Measurements from ENCODE around the gene TMX1. TPM values are rescaled to one million over a fixed set of nuclear protein-coding genes. Genes with fewer than 3 reads are reported as not detected.

Gene TMX1
- total RNA-seq, 2 donors from 2014 or later, result 8.9 to 11.7 TPM

GRCh38 chr14:51246032-51246431 lies 6.0 kb downstream of the TMX1 start:
- DNase-seq (ENCODE audit: low spot score), result no peak
- no peak for TF ChIP-seq CTCF (IDR thresholded peaks at IDR 0.05)

GRCh38 chr14:51248016-51248987 lies 8.3 kb downstream of the TMX1 start:
- no peaks in the 10 kb centered on the region for H3K9me3 ChIP-seq
- no peak for DNase-seq (ENCODE audit: low spot score)
- no peak for TF ChIP-seq CTCF (IDR thresholded peaks at IDR 0.05)
- H3K27ac ChIP-seq, result no peak overlapping the region
- H3K36me3 ChIP-seq, result peaks cover 30% of the 10 kb centered on the region
- no peak overlapping the region for H3K4me3 ChIP-seq
- no peaks in the 10 kb centered on the region for H3K27me3 ChIP-seq
- no peaks in the 10 kb centered on the region for H3K4me1 ChIP-seq

More at GRCh38 chr14:51246032-51246431, 6.0 kb downstream of the TMX1 start:
- Histone ChIP-seq H3K9me3 (no peaks in the 10 kb centered on the region), H3K4me3 (no peak overlapping the region), H3K36me3 (peaks cover 22% of the 10 kb centered on the region), H3K27me3 (no peaks in the 10 kb centered on the region), H3K4me1 (peaks cover 0 to 15% of the 10 kb centered on the region in 2 donors), H3K27ac (no peak overlapping the region)

- Histone ChIP-seq H3K9me3 (no peaks in the 10 kb centered on the region), H3K4me3 (no peak overlapping the region), H3K27me3 (no peaks in the 10 kb centered on the region), H3K4me1 (no peaks in the 10 kb centered on the region), H3K36me3 (peaks cover 54% of the 10 kb centered on the region), H3K27ac (no peak overlapping the region)
- DNase-seq (ENCODE audit: low spot score), result no peak
- TF ChIP-seq CTCF (IDR thresholded peaks at IDR 0.05), result no peak
Observed at GRCh38 chr14:51251486-51251885, 11.4 kb downstream of the TMX1 start.

- Histone ChIP-seq H3K36me3 (peaks cover 51% of the 10 kb centered on the region), H3K4me1 (no peaks in the 10 kb centered on the region), H3K27me3 (no peaks in the 10 kb centered on the region), H3K4me3 (no peak overlapping the region), H3K27ac (no peak overlapping the region), H3K9me3 (no peaks in the 10 kb centered on the region)
- no peak for TF ChIP-seq CTCF (IDR thresholded peaks at IDR 0.05)
- DNase-seq (ENCODE audit: low spot score), result no peak
Observed at GRCh38 chr14:51253880-51254279, 13.8 kb downstream of the TMX1 start.

GRCh38 chr14:51258280-51258679 lies 18.2 kb downstream of the TMX1 start:
- no peak overlapping the region for H3K27ac ChIP-seq
- TF ChIP-seq CTCF (IDR thresholded peaks at IDR 0.05), result no peak
- peaks cover 30% of the 10 kb centered on the region for H3K36me3 ChIP-seq
- no peaks in the 10 kb centered on the region for H3K27me3 ChIP-seq
- no peak for DNase-seq (ENCODE audit: low spot score)
- H3K4me3 ChIP-seq, result no peak overlapping the region
- no peaks in the 10 kb centered on the region for H3K9me3 ChIP-seq
- H3K4me1 ChIP-seq, result no peaks in the 10 kb centered on the region
